ENCODE measurements around the gene AFF3. TPM values are rescaled to one million over a fixed set of nuclear protein-coding genes. Genes with fewer than 3 reads are reported as not detected.

The AFF3 gene
- total and polyA plus RNA-seq, 4 donors: 0.48 to 5.3 (median 2.3) TPM

GRCh38 chr2:99507937-99508818 is 634.2 kb downstream of the AFF3 start:
- no peak overlapping the region for H3K4me3 ChIP-seq (ENCODE audit: low read depth in 1 of 3, low read length in 3 of 3)
- no peak overlapping the region for H3K9ac ChIP-seq (ENCODE audit: low read depth in 1 of 2, low read length in 2 of 2)
- no peaks in the 10 kb centered on the region for H3K36me3 ChIP-seq (ENCODE audit: control insufficient read depth in 4 of 4, insufficient read depth in 3 of 4, low read depth in 1 of 4, low read length in 3 of 4)
- no peaks in the 10 kb centered on the region for H3K9me3 ChIP-seq (ENCODE audit: control insufficient read depth in 4 of 4, low read length in 3 of 4)
- DNase-seq (ENCODE audit: low spot score): no peak
- no peak overlapping the region for H3K27ac ChIP-seq (ENCODE audit: low read depth in 1 of 2, low read length in 2 of 2)
- TF ChIP-seq YY1 (IDR thresholded peaks at IDR 0.05) (no peak), EGR1 (IDR thresholded peaks at IDR 0.05; ENCODE audit: low read depth in 2 of 2) (no peak), NR2F2 (IDR thresholded peaks at IDR 0.05) (no peak), JUND (IDR thresholded peaks at IDR 0.05) (no peak), REST (IDR thresholded peaks at IDR 0.05) (no peak), ATF3 (IDR thresholded peaks at IDR 0.05) (no peak), GABPA (IDR thresholded peaks at IDR 0.05 in 1 of 2, conservative IDR thresholded peaks at IDR 0.05 in 1 of 2) (no peak), FOXA1 (IDR thresholded peaks at IDR 0.05) (no peak), FOXA2 (IDR thresholded peaks at IDR 0.05) (no peak), MAX (IDR thresholded peaks at IDR 0.05) (no peak)
- 92% methylated on average over 7 of the region's 7 CpGs for WGBS
- H3K4me1 ChIP-seq (ENCODE audit: control insufficient read depth in 4 of 4, insufficient read depth in 4 of 4, low read length in 3 of 4): no peaks in the 10 kb centered on the region
- H3K27me3 ChIP-seq (ENCODE audit: control insufficient read depth in 4 of 4, insufficient read depth in 4 of 4, low read length in 3 of 4): no peaks in the 10 kb centered on the region

GRCh38 chr2:99504844-99505584 is 637.4 kb downstream of the AFF3 start:
- Histone ChIP-seq H3K27me3 (ENCODE audit: control insufficient read depth in 4 of 4, insufficient read depth in 4 of 4, low read length in 3 of 4) (no peaks in the 10 kb centered on the region), H3K27ac (ENCODE audit: low read depth in 1 of 2, low read length in 2 of 2) (no peak overlapping the region), H3K9ac (ENCODE audit: low read depth in 1 of 2, low read length in 2 of 2) (no peak overlapping the region), H3K36me3 (ENCODE audit: control insufficient read depth in 4 of 4, insufficient read depth in 3 of 4, low read depth in 1 of 4, low read length in 3 of 4) (no peaks in the 10 kb centered on the region), H3K4me3 (ENCODE audit: low read depth in 1 of 3, low read length in 3 of 3) (no peak overlapping the region), H3K4me1 (ENCODE audit: control insufficient read depth in 4 of 4, insufficient read depth in 4 of 4, low read length in 3 of 4) (no peaks in the 10 kb centered on the region), H3K9me3 (ENCODE audit: control insufficient read depth in 4 of 4, low read length in 3 of 4) (no peaks in the 10 kb centered on the region)
- WGBS: 60% methylated on average over 4 of the region's 4 CpGs
- DNase-seq (ENCODE audit: low spot score): no peak
- TF ChIP-seq HNF4G (IDR thresholded peaks at IDR 0.05): no peak
- TF ChIP-seq NR2F2 (IDR thresholded peaks at IDR 0.05): no peak
- TF ChIP-seq RXRA (IDR thresholded peaks at IDR 0.05): no peak
- TF ChIP-seq FOXA1 (IDR thresholded peaks at IDR 0.05): no peak
- TF ChIP-seq ATF3 (IDR thresholded peaks at IDR 0.05): no peak
- TF ChIP-seq SP1 (IDR thresholded peaks at IDR 0.05): no peak
- TF ChIP-seq EGR1 (IDR thresholded peaks at IDR 0.05; ENCODE audit: low read depth in 2 of 2): no peak
- no peak for TF ChIP-seq GABPA (IDR thresholded peaks at IDR 0.05 in 1 of 2, conservative IDR thresholded peaks at IDR 0.05 in 1 of 2)
- no peak for TF ChIP-seq FOXA2 (IDR thresholded peaks at IDR 0.05)
- TF ChIP-seq ZBTB33 (IDR thresholded peaks at IDR 0.05): no peak
- TF ChIP-seq REST (IDR thresholded peaks at IDR 0.05): no peak
- TF ChIP-seq JUND (IDR thresholded peaks at IDR 0.05): no peak
- no peak for TF ChIP-seq RAD21 (IDR thresholded peaks at IDR 0.05)
- TF ChIP-seq TAF1 (conservative IDR thresholded peaks at IDR 0.05): no peak
- no peak for TF ChIP-seq CTCF (IDR thresholded peaks at IDR 0.05; ENCODE audit: low read depth, low read length, missing input control)

All from liver (tissue), 9 donors.